Measurements from ENCODE around the gene USF1. TPM values are rescaled to one million over a fixed set of nuclear protein-coding genes. Genes with fewer than 3 reads are reported as not detected.

USF1 gene
- total and polyA plus RNA-seq, 2 experiments from 2014 or later, result 23.8 to 74.8 TPM

DNA sequence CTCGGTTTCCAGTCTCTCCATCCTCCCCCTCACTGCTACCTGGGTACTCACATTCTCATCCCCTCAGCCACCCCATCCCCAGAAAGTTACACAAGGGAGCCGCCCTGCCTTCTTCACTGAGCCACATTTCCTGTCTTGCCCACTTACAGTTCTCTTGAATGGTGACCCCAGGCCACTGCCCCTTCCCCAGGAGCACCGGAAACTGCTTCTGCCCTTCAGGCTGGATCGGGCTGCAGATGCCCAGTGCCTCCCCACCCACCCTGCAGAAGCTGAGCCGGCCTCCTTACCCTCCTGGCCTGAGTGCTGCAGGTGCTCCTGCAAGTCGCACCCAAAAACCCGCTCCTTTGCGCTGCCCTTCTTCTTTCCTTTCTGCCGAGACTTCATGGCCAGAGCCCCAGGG lies 23.5 kb upstream of the USF1 start:
- no peak overlapping the region; the same call in 1 of the 2 replicates for H3K27ac Mint-ChIP-seq
- 0 out of 2 replicates have a peak, but pooled peaks cover 4% of the 10 kb centered on the region for H3K4me1 ChIP-seq (ENCODE audit: insufficient read depth)
- no peak overlapping the region for H3K27ac ChIP-seq (ENCODE audit: low read depth)
- H3F3A ChIP-seq (replicated peaks; ENCODE audit: low read depth), result no peaks in the 10 kb centered on the region
- no peaks in the 10 kb centered on the region for H3K79me2 ChIP-seq (replicated peaks; ENCODE audit: insufficient read depth)
- H3K27me3 ChIP-seq (ENCODE audit: insufficient read depth), result no peaks in the 10 kb centered on the region
- H3K36me3 Mint-ChIP-seq (ENCODE audit: low read depth), result no peaks in the 10 kb centered on the region
- H3K4me3 Mint-ChIP-seq, result no peak overlapping the region
- no peak overlapping the region for H2AFZ ChIP-seq
- H4K20me1 ChIP-seq (replicated peaks; ENCODE audit: insufficient read depth), result no peaks in the 10 kb centered on the region
- TF ChIP-seq ZNF114 (CRISPR knock-in tag; IDR thresholded peaks at IDR 0.05) (no peak), STAT1 (IDR thresholded peaks at IDR 0.05; ENCODE audit: unreplicated experiment) (no peak), CREB1 (CRISPR knock-in tag; IDR thresholded peaks at IDR 0.05; ENCODE audit: low read depth) (no peak), EZH2phosphoT487 (IDR thresholded peaks at IDR 0.05; ENCODE audit: unreplicated experiment) (no peak), ZNF331 (CRISPR knock-in tag; IDR thresholded peaks at IDR 0.05; ENCODE audit: low read depth) (no peak), JUNB (IDR thresholded peaks at IDR 0.05; ENCODE audit: unreplicated experiment) (no peak), REST (IDR thresholded peaks at IDR 0.05; ENCODE audit: unreplicated experiment) (no peak), POLR2AphosphoS5 (IDR thresholded peaks at IDR 0.05; ENCODE audit: low read depth) (no peak), EZH2 (IDR thresholded peaks at IDR 0.05; ENCODE audit: low read depth, unreplicated experiment) (no peak), NANOG (IDR thresholded peaks at IDR 0.05; ENCODE audit: borderline replicate concordance) (no peak), ZNF462 (CRISPR knock-in tag; IDR thresholded peaks at IDR 0.05) (no peak), CTCF (conservative IDR thresholded peaks at IDR 0.05; ENCODE audit: low read depth in 2 of 2) (no peak)
- TF ChIP-seq, protein P1, sequence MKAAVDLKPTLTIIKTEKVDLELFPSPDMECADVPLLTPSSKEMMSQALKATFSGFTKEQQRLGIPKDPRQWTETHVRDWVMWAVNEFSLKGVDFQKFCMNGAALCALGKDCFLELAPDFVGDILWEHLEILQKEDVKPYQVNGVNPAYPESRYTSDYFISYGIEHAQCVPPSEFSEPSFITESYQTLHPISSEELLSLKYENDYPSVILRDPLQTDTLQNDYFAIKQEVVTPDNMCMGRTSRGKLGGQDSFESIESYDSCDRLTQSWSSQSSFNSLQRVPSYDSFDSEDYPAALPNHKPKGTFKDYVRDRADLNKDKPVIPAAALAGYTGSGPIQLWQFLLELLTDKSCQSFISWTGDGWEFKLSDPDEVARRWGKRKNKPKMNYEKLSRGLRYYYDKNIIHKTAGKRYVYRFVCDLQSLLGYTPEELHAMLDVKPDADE (IDR thresholded peaks at IDR 0.05), result no peak
- H3K4me1 Mint-ChIP-seq, result peaks cover 6% of the 10 kb centered on the region; the same call in 2 of the 3 replicates
- H3K4me3 ChIP-seq, result no peak overlapping the region
- no peaks in the 10 kb centered on the region for H3K36me3 ChIP-seq (ENCODE audit: insufficient read depth)
- H3K27me3 Mint-ChIP-seq (ENCODE audit: insufficient read depth, low read depth, poor library complexity), result peaks cover 14% of the 10 kb centered on the region
- no peak overlapping the region for H3K4me2 ChIP-seq
- H3K9me3 Mint-ChIP-seq, result no peaks in the 10 kb centered on the region; the same call in 2 of the 3 replicates
- no peaks in the 10 kb centered on the region for H3K9me2 ChIP-seq (ENCODE audit: insufficient read depth)
- no peak for DNase-seq (ENCODE audit: low spot score)
- no peak for ATAC-seq

Data from GM23338 (cell line).